Keratinocyte (primary cell): ENCODE data around the gene G6PC3. TPM values are rescaled to one million over a fixed set of nuclear protein-coding genes. Genes with fewer than 3 reads are reported as not detected.

Source experiments
- DNase-seq: peaks from one replicate; pipeline ENCODE4 v3.0.0-alpha.2; 2011; ENCODE audit warnings: low read depth, missing footprints, low spot score
- FAIRE-seq: peaks from 2 replicates; lab custom pipeline; 2011; peaks lifted over from hg19 to GRCh38; lab: Jason Lieb, UNC
- H2AFZ ChIP-seq: 2 replicates; pipeline ENCODE4 v1.6.0; 2012; ENCODE audit warnings: low read length, control low read depth, inconsistent platforms; ENCODE audit not compliant: control insufficient read depth
- H3K27ac ChIP-seq: 2 replicates; pipeline ENCODE4 v1.5.1; 2011; ENCODE audit warnings: low read length; ENCODE audit not compliant: control insufficient read depth, insufficient read depth
- H3K27me3 ChIP-seq: 3 replicates; pipeline ENCODE4 v1.6.0; 2011; ENCODE audit warnings: low read length; ENCODE audit not compliant: control insufficient read depth, insufficient read depth; ENCODE audit errors: extremely low read depth
- H3K36me3 ChIP-seq, 2 experiments: 2 replicates in 1 of 2; 3 replicates in 1 of 2; pipeline ENCODE4 v1.5.1; 2011; ENCODE audit warnings: low read length in 2 of 2, mild to moderate bottlenecking in 1 of 2; ENCODE audit not compliant: control insufficient read depth in 2 of 2, insufficient read depth in 2 of 2; ENCODE audit errors: extremely low read depth in 1 of 2
- H3K4me1 ChIP-seq: 3 replicates; pipeline ENCODE4 v1.5.1; 2011; ENCODE audit warnings: low read length; ENCODE audit not compliant: control insufficient read depth, insufficient read depth; ENCODE audit errors: extremely low read depth
- H3K4me2 ChIP-seq: 3 replicates; pipeline ENCODE4 v1.6.0; 2011; ENCODE audit warnings: low read depth, low read length; ENCODE audit not compliant: control insufficient read depth, insufficient read depth; ENCODE audit errors: extremely low read depth
- H3K4me3 ChIP-seq, 3 experiments: fragments of 200-600 bp in 1 of 3; sonication (generic) in 1 of 3; 2 replicates in 2 of 3; 3 replicates in 1 of 3; pipeline ENCODE4 v1.5.1; 2011 to 2016; ENCODE audit warnings: low read length in 3 of 3, mild to moderate bottlenecking in 3 of 3, control low read depth in 2 of 3, inconsistent platforms in 1 of 3, low read depth in 1 of 3, mixed read lengths in 1 of 3, mixed run types in 1 of 3, moderate library complexity in 1 of 3; ENCODE audit not compliant: control insufficient read depth in 2 of 3, insufficient read depth in 2 of 3; ENCODE audit errors: extremely low read depth in 1 of 3
- H3K79me2 ChIP-seq: 2 replicates; pipeline ENCODE4 v1.6.0; 2012; ENCODE audit warnings: low read length; ENCODE audit not compliant: control insufficient read depth, insufficient read depth
- H3K9ac ChIP-seq: 3 replicates; pipeline ENCODE4 v1.6.0; 2011; ENCODE audit warnings: low read length; ENCODE audit not compliant: control insufficient read depth, insufficient read depth; ENCODE audit errors: extremely low read depth
- H3K9me1 ChIP-seq: 3 replicates; pipeline ENCODE4 v1.6.0; 2011; ENCODE audit warnings: low read length; ENCODE audit not compliant: control insufficient read depth, insufficient read depth; ENCODE audit errors: extremely low read depth
- H3K9me3 ChIP-seq: 2 replicates; pipeline ENCODE4 v1.5.1; 2012; ENCODE audit warnings: low read depth, low read length; ENCODE audit not compliant: control insufficient read depth
- H4K20me1 ChIP-seq: 3 replicates; pipeline ENCODE4 v1.6.0; 2011; ENCODE audit warnings: low read length; ENCODE audit not compliant: control insufficient read depth, insufficient read depth; ENCODE audit errors: extremely low read depth
- CTCF ChIP-seq, 3 experiments: IDR thresholded peaks in 1 of 3; conservative IDR thresholded peaks in 1 of 3; optimal IDR thresholded peaks in 1 of 3; 2 replicates in 2 of 3; 3 replicates in 1 of 3; pipeline versions ENCODE3 to v1.5.1; 2011; ENCODE audit warnings: low read length in 3 of 3, mild to moderate bottlenecking in 3 of 3, moderate library complexity in 2 of 3, control low read depth in 1 of 3, inconsistent platforms in 1 of 3; ENCODE audit not compliant: insufficient read depth in 2 of 3; ENCODE audit errors: extremely low read depth in 1 of 3
- EZH2 ChIP-seq: IDR thresholded peaks from one replicate; pipeline ENCODE4 v1.6.1; 2012; ENCODE audit warnings: inconsistent platforms, mild to moderate bottlenecking, low read length, moderate library complexity
- dilution Hi-C: fragments of 300-500 bp; cut with MboI; formaldehyde crosslinking; loops from one replicate; pipeline ENCODE4 v1.7.0; 2020; ENCODE audit warnings: low sequenced_read_pairs; ENCODE audit not compliant: extremely low pct_ligation_motif_present
- polyA plus RNA-seq, 5 experiments: library from polyadenylated mRNA; depleted of rRNA in 3 of 5; stranded (reverse) in 3 of 5; stranded (forward) in 1 of 5; unstranded in 1 of 5; fragments of >200 nt; gene quantifications; 1 replicate in 1 of 5; 2 replicates in 3 of 5; 3 replicates in 1 of 5; pipeline versions ENCODE4 v1.2.1 to v1.2.3, GENCODE V29; 2011 to 2012; ENCODE audit warnings: missing spikeins in 2 of 5, low read depth in 1 of 5, low replicate concordance in 1 of 5

Gene G6PC3
- polyA plus RNA-seq, 1 donor (not counting 4 experiments of a cell fraction or from before 2014, with no cell fraction given) = 28.0 TPM

- no peak for DNase-seq
- Histone ChIP-seq H3K4me1 (peaks cover 5% of the 10 kb centered on the region), H3K27ac (no peak overlapping the region), H3K4me2 (no peak overlapping the region), H3K9ac (no peak overlapping the region), H3K4me3 (no peak overlapping the region), H2AFZ (no peak overlapping the region), H4K20me1 (peaks cover 3% of the 10 kb centered on the region), H3K36me3 (peaks cover 8 to 18% of the 10 kb centered on the region in 2 experiments), H3K27me3 (no peaks in the 10 kb centered on the region), H3K9me1 (no peaks in the 10 kb centered on the region), H3K79me2 (peaks cover 77% of the 10 kb centered on the region), H3K9me3 (no peaks in the 10 kb centered on the region)
- dilution Hi-C loops = no loop called here
- no peak for TF ChIP-seq EZH2
- TF ChIP-seq CTCF (optimal IDR thresholded peaks at IDR 0.05 in 1 of 3, IDR thresholded peaks at IDR 0.05 in 1 of 3, conservative IDR thresholded peaks at IDR 0.05 in 1 of 3; ENCODE audit: extremely low read depth in 1 of 3, insufficient read depth in 2 of 3, low read length in 3 of 3) = no peak
- no peak for FAIRE-seq
Measured at GRCh38 chr17:44062871-44063270, 7.7 kb upstream of the G6PC3 start.

- Histone ChIP-seq H3K4me1 (peaks cover 5% of the 10 kb centered on the region), H3K9me3 (no peaks in the 10 kb centered on the region), H3K9ac (no peak overlapping the region), H3K27ac (no peak overlapping the region), H3K9me1 (no peaks in the 10 kb centered on the region), H3K4me3 (no peak overlapping the region), H3K27me3 (no peaks in the 10 kb centered on the region), H4K20me1 (peaks cover 3% of the 10 kb centered on the region), H3K36me3 (peaks cover 6 to 18% of the 10 kb centered on the region in 2 experiments), H3K4me2 (no peak overlapping the region), H3K79me2 (peaks cover 69% of the 10 kb centered on the region), H2AFZ (no peak overlapping the region)
- no peak for TF ChIP-seq EZH2
- no peak for TF ChIP-seq CTCF (optimal IDR thresholded peaks at IDR 0.05 in 1 of 3, IDR thresholded peaks at IDR 0.05 in 1 of 3, conservative IDR thresholded peaks at IDR 0.05 in 1 of 3; ENCODE audit: extremely low read depth in 1 of 3, insufficient read depth in 2 of 3, low read length in 3 of 3)
- FAIRE-seq (no peak), DNase-seq (no peak)
- dilution Hi-C loops = no loop called here
Measured at GRCh38 chr17:44063704-44064639, 6.6 kb upstream of the G6PC3 start.
